ENCODE data around the gene VILL. TPM values are rescaled to one million over a fixed set of nuclear protein-coding genes. Genes with fewer than 3 reads are reported as not detected.

Gene VILL
- total and polyA plus RNA-seq, 4 donors = 10.2 to 32.3 (median 22.5) TPM

- H3K9ac ChIP-seq (ENCODE audit: insufficient read depth in 1 of 2, low read length in 2 of 2) = peak overlapping the region in 1 of 2 donors; percentile 48
- whole genome bisulfite sequencing, 2 donors = 29 to 46% methylated on average over 2 of the region's 2 CpGs
- peak overlapping the region in 1 of 2 donors; percentile 83 for H3K27ac ChIP-seq (ENCODE audit: low read depth in 1 of 2, low read length in 1 of 2)
- no peak for DNase-seq
- H3K27me3 ChIP-seq (ENCODE audit: control insufficient read depth in 3 of 3, insufficient read depth in 3 of 3, low read length in 2 of 3) = no peaks in the 10 kb centered on the region
- peaks cover 0 to 40% (median 23%) of the 10 kb centered on the region in 5 donors for H3K4me1 ChIP-seq (ENCODE audit: control insufficient read depth in 5 of 5, insufficient read depth in 5 of 5, low read length in 5 of 5)
- no peak overlapping the region for H3K4me3 ChIP-seq
- TF ChIP-seq CTCF (IDR thresholded peaks at IDR 0.05; ENCODE audit: control extremely low read depth, extremely low read depth) = no peak
- no peaks in the 10 kb centered on the region for H3K9me3 ChIP-seq (ENCODE audit: control insufficient read depth in 4 of 4, insufficient read depth in 3 of 4, low read length in 3 of 4)
- no peak for ATAC-seq (ENCODE audit: insufficient read depth, low FRiP score)
- H3K36me3 ChIP-seq (ENCODE audit: control insufficient read depth in 4 of 4, insufficient read depth in 4 of 4, low read length in 4 of 4) = peaks cover 0 to 24% (median 10%) of the 10 kb centered on the region in 4 donors
Measured at GRCh38 chr3:37956723-37957538, 33.7 kb upstream of the VILL start.

DNA sequence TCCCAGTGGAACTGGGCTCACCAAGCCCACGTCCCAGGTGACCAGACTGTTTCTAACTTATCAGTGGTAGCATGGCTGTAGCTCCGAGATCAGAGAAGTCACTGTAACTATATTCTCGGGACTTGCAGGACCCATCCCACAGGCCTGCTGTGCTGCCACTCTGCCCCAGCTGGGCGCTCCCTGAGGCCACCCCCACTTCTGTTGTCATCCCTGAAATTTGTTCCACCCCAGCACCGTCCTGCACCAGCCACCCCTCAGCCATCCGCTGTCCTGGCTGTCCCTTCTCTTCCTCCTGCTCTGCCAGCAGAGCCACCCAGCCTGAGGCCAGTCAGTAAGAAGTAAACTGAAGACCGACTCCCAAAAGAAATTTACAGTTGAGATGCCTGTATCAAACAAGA is 33.0 kb upstream of the VILL start:
- H3K4me3 ChIP-seq = no peak overlapping the region
- 41 to 56% methylated on average over 7 of the region's 7 CpGs for WGBS, 2 donors
- no peaks in the 10 kb centered on the region for H3K27me3 ChIP-seq (ENCODE audit: control insufficient read depth in 3 of 3, insufficient read depth in 3 of 3, low read length in 2 of 3)
- TF ChIP-seq CTCF (IDR thresholded peaks at IDR 0.05; ENCODE audit: control extremely low read depth, extremely low read depth) = no peak
- peaks cover 0 to 46% (median 22%) of the 10 kb centered on the region in 5 donors for H3K4me1 ChIP-seq (ENCODE audit: control insufficient read depth in 5 of 5, insufficient read depth in 5 of 5, low read length in 5 of 5)
- no peaks in the 10 kb centered on the region for H3K9me3 ChIP-seq (ENCODE audit: control insufficient read depth in 4 of 4, insufficient read depth in 3 of 4, low read length in 3 of 4)
- peaks cover 0 to 23% (median 9%) of the 10 kb centered on the region in 4 donors for H3K36me3 ChIP-seq (ENCODE audit: control insufficient read depth in 4 of 4, insufficient read depth in 4 of 4, low read length in 4 of 4)
- ATAC-seq (ENCODE audit: insufficient read depth, low FRiP score) (no peak), DNase-seq (no peak)
- peak overlapping the region in 1 of 2 donors; percentile 76 for H3K27ac ChIP-seq (ENCODE audit: low read depth in 1 of 2, low read length in 1 of 2)
- H3K9ac ChIP-seq (ENCODE audit: insufficient read depth in 1 of 2, low read length in 2 of 2) = no peak overlapping the region

DNA sequence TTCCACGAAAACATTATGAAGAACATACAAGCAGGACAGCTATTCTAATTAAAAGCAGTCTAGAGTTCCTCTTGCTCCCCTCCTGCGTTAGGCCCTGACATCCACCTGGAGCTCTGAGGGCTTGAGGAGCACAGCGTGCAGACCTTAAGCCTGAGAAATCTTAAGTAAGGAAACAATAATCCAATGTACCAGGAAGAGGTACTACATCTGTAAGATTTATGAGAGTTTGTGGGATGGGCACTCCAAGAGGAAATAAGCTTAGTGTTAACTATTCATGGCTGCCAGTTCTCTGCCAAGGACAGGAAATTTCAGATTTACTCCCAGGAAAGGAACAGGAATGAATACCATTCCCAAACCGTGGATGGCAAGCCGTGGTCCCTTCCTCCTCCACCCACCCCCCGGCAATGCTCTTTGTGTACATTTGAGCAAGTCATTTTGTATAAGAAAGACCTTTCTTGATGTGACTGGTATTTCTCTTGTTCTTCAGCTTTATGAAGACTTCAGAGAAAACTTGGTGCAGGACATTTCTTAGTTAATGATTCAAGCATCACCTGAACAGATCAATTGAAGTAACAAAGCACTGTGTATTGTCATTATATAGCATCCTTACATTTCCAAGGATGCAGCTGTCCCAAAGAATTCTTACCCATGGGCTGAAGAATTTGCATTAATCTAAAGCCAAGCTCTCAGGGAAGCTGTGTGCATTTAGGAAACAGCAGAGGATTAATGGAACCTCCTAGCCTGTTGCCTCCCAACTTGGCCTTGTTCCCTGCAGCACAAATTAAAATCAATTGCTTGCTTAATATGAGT is 28.8 kb upstream of the VILL start:
- Histone ChIP-seq H3K36me3 (ENCODE audit: control insufficient read depth in 4 of 4, insufficient read depth in 4 of 4, low read length in 4 of 4) (peaks cover 0 to 15% (median 7%) of the 10 kb centered on the region in 4 donors), H3K9me3 (ENCODE audit: control insufficient read depth in 4 of 4, insufficient read depth in 3 of 4, low read length in 3 of 4) (no peaks in the 10 kb centered on the region), H3K9ac (ENCODE audit: insufficient read depth in 1 of 2, low read length in 2 of 2) (no peak overlapping the region), H3K27ac (ENCODE audit: low read depth in 1 of 2, low read length in 1 of 2) (peak overlapping the region in 1 of 2 donors; percentile 53), H3K4me3 (no peak overlapping the region), H3K27me3 (ENCODE audit: control insufficient read depth in 3 of 3, insufficient read depth in 3 of 3, low read length in 2 of 3) (no peaks in the 10 kb centered on the region), H3K4me1 (ENCODE audit: control insufficient read depth in 5 of 5, insufficient read depth in 5 of 5, low read length in 5 of 5) (peaks cover 0 to 36% (median 12%) of the 10 kb centered on the region in 5 donors)
- TF ChIP-seq CTCF (IDR thresholded peaks at IDR 0.05; ENCODE audit: control extremely low read depth, extremely low read depth) = no peak
- ATAC-seq (ENCODE audit: insufficient read depth, low FRiP score) (no peak), DNase-seq (peak in 2 of 3 donors; percentile 59 to 68)
- 31 to 34% methylated on average over 6 of the region's 6 CpGs for WGBS, 2 donors

Measured in lung (tissue), 12 donors.